Sigmoid colon (tissue), 7 donors: ENCODE measurements around the gene PABPN1. TPM values are rescaled to one million over a fixed set of nuclear protein-coding genes. Genes with fewer than 3 reads are reported as not detected.

ENCODE experiments used
- DNase-seq: peaks from one replicate; pipeline ENCODE4 v3.0.0-alpha.2; 2019
- H3K27ac ChIP-seq, 4 donors: fragments of 200-600 bp; sonication (generic); one replicate each; pipeline ENCODE4 v1.5.1; 2016 to 2019; ENCODE audit warnings: mild to moderate bottlenecking in 1 of 4
- H3K27me3 ChIP-seq, 3 donors: fragments of 200-600 bp; sonication (generic); one replicate each; pipeline ENCODE4 v1.5.1; 2019; ENCODE audit warnings: mild to moderate bottlenecking in 1 of 3
- H3K36me3 ChIP-seq, 4 donors: fragments of 200-600 bp; sonication (generic); one replicate each; pipeline ENCODE4 v1.5.1; 2016 to 2019
- H3K4me1 ChIP-seq, 4 donors: fragments of 200-600 bp; sonication (generic); one replicate each; pipeline ENCODE4 v1.5.1; 2017 to 2019
- H3K4me3 ChIP-seq, 4 donors: fragments of 200-600 bp; sonication (generic); one replicate each; pipeline ENCODE4 v1.5.1; 2017 to 2019; ENCODE audit warnings: mild to moderate bottlenecking in 2 of 4, moderate library complexity in 1 of 4
- H3K9me3 ChIP-seq, 4 donors: fragments of 200-600 bp in 3 of 4; sonication (generic) in 3 of 4; one replicate each; pipeline versions ENCODE4 v1.5.1 to v1.6.1; 2013 to 2019
- EP300 ChIP-seq, 4 donors: sonication (generic); formaldehyde crosslinking; IDR thresholded peaks; one replicate each; pipeline ENCODE4 v1.6.1; 2017; ENCODE audit warnings: antibody characterized with exemption in 4 of 4
- POLR2A ChIP-seq, 2 donors: fragments of 450-650 bp; IDR thresholded peaks; one replicate each; pipeline ENCODE4 v1.6.1; 2016; ENCODE audit warnings: antibody characterized with exemption in 2 of 2, mild to moderate bottlenecking in 2 of 2, moderate library complexity in 2 of 2
- POLR2AphosphoS5 ChIP-seq, 4 donors: sonication (generic); formaldehyde crosslinking; IDR thresholded peaks; one replicate each; pipeline ENCODE4 v1.6.1; 2017; ENCODE audit warnings: antibody characterized with exemption in 4 of 4
- WGBS, 2 donors: extraction: QIAGEN DNeasy Blood & Tissue Kit; methylation state at CpG; one replicate each; pipeline ENCODE4 v1.1.7; 2013; 5-methylcytosine and 5-hydroxymethylcytosine counted together
- intact Hi-C: fragments of 100-400 bp; cut with DNase I; formaldehyde crosslinking; loops from one replicate; pipeline ENCODE4 v1.15.1; 2023
- polyA plus RNA-seq, 3 donors: library from polyadenylated mRNA; stranded (reverse); fragments of 200-250 nt; gene quantifications; one replicate each; pipeline ENCODE4 v1.2.3, GENCODE V29; 2013
- total RNA-seq, 4 donors: library from RNA; depleted of rRNA; stranded (reverse); fragments of >200 nt; gene quantifications; one replicate each; pipeline ENCODE4 v1.1.0, GENCODE V29; 2016
- TF ChIP-seq, protein P1 (sequence below), 4 experiments: fragments of 450-650 bp in 3 of 4; fragments of 200-600 bp in 1 of 4; IDR thresholded peaks; one replicate each; pipeline ENCODE4 v1.5.1; 2016 to 2019; ENCODE audit warnings: antibody characterized with exemption in 4 of 4, mild to moderate bottlenecking in 3 of 4, moderate library complexity in 2 of 4
- donor health status: healthy with polysubstance abuse.
- donor health status: Bipolar disorder and iron deficiency.
- donor health status: healthy.

PABPN1 gene
- total and polyA plus RNA-seq, 7 donors = 38.3 to 137 (median 69.1) TPM

DNA sequence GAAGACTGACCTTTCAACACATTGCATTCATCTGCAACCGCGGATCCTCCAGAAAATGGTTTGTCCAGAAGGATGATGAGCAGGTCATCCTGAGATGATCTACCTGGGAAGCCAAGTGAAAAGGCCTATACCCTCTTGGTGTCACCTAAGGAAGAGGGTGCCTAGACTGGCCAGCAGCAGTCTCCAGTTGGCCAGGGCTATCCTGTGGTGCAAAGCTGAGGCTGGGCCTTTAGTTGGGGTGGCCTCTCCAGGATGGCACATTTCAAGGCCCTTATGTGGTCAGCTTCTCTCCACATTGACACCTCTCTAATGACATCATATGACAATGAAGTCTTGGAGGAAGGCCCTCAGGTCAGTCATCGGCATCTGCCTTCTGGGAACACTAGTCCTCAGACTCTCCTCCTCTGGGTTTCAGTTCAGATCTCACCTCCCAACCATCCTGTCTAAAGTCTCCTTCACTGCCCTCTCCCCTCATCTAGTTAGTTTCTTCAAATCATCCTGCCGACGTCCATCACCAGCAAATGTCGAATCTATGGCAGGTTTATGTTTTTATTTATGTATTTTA, 34.7 kb downstream of the PABPN1 start:
- 90 to 91% methylated on average over 6 of the region's 6 CpGs for WGBS, 2 donors
- H3K36me3 ChIP-seq = peaks cover 4 to 35% (median 11%) of the 10 kb centered on the region in 4 donors
- TF ChIP-seq POLR2AphosphoS5 (IDR thresholded peaks at IDR 0.05) (no peak), EP300 (IDR thresholded peaks at IDR 0.05) (no peak)
- TF ChIP-seq, protein P1, sequence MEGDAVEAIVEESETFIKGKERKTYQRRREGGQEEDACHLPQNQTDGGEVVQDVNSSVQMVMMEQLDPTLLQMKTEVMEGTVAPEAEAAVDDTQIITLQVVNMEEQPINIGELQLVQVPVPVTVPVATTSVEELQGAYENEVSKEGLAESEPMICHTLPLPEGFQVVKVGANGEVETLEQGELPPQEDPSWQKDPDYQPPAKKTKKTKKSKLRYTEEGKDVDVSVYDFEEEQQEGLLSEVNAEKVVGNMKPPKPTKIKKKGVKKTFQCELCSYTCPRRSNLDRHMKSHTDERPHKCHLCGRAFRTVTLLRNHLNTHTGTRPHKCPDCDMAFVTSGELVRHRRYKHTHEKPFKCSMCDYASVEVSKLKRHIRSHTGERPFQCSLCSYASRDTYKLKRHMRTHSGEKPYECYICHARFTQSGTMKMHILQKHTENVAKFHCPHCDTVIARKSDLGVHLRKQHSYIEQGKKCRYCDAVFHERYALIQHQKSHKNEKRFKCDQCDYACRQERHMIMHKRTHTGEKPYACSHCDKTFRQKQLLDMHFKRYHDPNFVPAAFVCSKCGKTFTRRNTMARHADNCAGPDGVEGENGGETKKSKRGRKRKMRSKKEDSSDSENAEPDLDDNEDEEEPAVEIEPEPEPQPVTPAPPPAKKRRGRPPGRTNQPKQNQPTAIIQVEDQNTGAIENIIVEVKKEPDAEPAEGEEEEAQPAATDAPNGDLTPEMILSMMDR (IDR thresholded peaks at IDR 0.05) = no peak
- H3K27me3 ChIP-seq = peaks cover 0 to 4% (median 3%) of the 10 kb centered on the region in 3 donors
- peaks cover 0 to 32% (median 20%) of the 10 kb centered on the region in 4 donors for H3K4me1 ChIP-seq
- H3K27ac ChIP-seq = no peak overlapping the region
- DNase-seq = no peak
- intact Hi-C loops = no loop called here
- no peaks in the 10 kb centered on the region for H3K9me3 ChIP-seq
- no peak overlapping the region for H3K4me3 ChIP-seq

DNA sequence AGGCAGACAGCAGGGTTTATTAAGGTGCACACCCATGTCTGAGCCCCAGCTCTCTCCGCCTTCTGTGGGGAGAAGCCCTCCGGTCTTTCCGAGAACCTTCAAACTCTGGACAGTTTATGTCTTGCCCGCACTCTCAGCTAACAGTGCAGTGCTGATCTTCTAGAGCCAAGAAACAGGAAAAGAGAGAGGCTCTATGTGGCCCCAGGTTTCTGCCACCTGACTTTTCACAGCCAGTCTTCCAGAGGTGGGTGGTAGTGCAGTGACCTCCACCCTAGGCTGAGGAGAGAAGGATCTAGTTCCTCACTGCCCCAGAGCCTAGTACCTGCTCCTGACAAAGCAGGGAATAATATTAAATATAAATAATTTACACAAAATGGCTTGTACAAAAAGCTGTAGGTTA, 35.4 kb downstream of the PABPN1 start:
- Histone ChIP-seq H3K36me3 (peaks cover 4 to 35% (median 11%) of the 10 kb centered on the region in 4 donors), H3K27ac (no peak overlapping the region), H3K4me3 (no peak overlapping the region), H3K4me1 (peaks cover 0 to 35% (median 18%) of the 10 kb centered on the region in 4 donors), H3K9me3 (no peaks in the 10 kb centered on the region), H3K27me3 (peaks cover 0 to 4% (median 3%) of the 10 kb centered on the region in 3 donors)
- 93 to 96% methylated on average over 4 of the region's 4 CpGs for WGBS, 2 donors
- DNase-seq = no peak
- intact Hi-C loops = no loop called here
- TF ChIP-seq POLR2A (IDR thresholded peaks at IDR 0.05) (no peak), EP300 (IDR thresholded peaks at IDR 0.05) (no peak), POLR2AphosphoS5 (IDR thresholded peaks at IDR 0.05) (no peak)
- TF ChIP-seq, protein P1 (IDR thresholded peaks at IDR 0.05) = no peak

DNA sequence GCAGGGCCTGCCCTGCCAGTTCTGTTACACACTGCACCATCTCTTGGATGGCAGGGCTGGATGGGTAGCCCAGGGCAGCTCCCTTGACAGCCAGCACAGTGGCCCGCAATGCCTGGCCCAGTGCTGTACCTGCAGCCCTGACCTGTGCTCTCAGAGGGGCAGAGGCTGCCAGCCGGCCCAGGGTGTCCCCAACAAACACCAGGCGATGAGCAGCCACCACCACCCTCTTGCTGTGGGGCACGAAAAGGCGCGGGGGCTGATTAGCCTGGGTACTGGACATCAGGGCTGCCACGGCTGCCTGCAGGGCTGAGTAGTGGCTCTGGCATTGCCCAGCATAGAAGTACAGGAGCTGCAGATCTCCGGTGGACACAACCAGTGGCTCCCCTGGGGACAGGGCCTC, 36.0 kb downstream of the PABPN1 start:
- H3K36me3 ChIP-seq = peaks cover 4 to 35% (median 11%) of the 10 kb centered on the region in 4 donors
- H3K4me1 ChIP-seq = peaks cover 0 to 35% (median 13%) of the 10 kb centered on the region in 4 donors
- 89% methylated on average over 8 of the region's 8 CpGs for WGBS, 2 donors
- intact Hi-C loops = no loop called here
- TF ChIP-seq, protein P1 (IDR thresholded peaks at IDR 0.05) = no peak
- no peak for TF ChIP-seq POLR2A (IDR thresholded peaks at IDR 0.05)
- H3K9me3 ChIP-seq = no peaks in the 10 kb centered on the region
- H3K4me3 ChIP-seq = no peak overlapping the region
- no peak for DNase-seq
- no peak overlapping the region for H3K27ac ChIP-seq
- H3K27me3 ChIP-seq = peaks cover 0 to 1% (median 0%) of the 10 kb centered on the region in 3 donors

DNA sequence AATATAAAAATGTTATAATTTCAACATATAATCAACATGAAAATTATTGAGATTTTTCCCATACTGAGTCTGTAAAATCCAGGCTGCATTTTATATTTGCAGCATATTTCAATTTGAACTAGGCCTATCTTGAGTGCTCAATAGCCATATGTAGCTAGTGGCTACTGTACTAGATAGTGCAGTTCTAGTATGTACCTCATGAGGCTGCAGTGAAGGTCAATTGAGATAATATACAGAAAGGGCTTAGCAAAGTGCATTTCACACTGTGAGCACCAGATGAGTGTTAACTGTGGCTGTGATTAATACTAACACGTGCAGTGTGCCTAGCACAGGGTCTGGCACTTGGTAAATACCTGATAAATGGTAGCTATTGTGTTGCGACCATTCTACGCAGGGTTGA, 36.8 kb downstream of the PABPN1 start:
- H3K4me1 ChIP-seq = peaks cover 0 to 38% (median 8%) of the 10 kb centered on the region in 4 donors
- H3K4me3 ChIP-seq = no peak overlapping the region
- H3K27me3 ChIP-seq = no peaks in the 10 kb centered on the region
- intact Hi-C loops = no loop called here
- peaks cover 4 to 35% (median 11%) of the 10 kb centered on the region in 4 donors for H3K36me3 ChIP-seq
- DNase-seq = no peak
- TF ChIP-seq POLR2A (IDR thresholded peaks at IDR 0.05) = no peak
- TF ChIP-seq POLR2AphosphoS5 (IDR thresholded peaks at IDR 0.05) = no peak
- TF ChIP-seq, protein P1 (IDR thresholded peaks at IDR 0.05) = no peak
- TF ChIP-seq EP300 (IDR thresholded peaks at IDR 0.05) = no peak
- peak overlapping the region in 1 of 4 donors; percentile 17 for H3K27ac ChIP-seq
- H3K9me3 ChIP-seq = no peaks in the 10 kb centered on the region
- 84 to 91% methylated on average over 3 of the region's 3 CpGs for WGBS, 2 donors
